Loucy (cell line): ENCODE results near the gene RHBG.

ENCODE experiments used
- CTCF ChIP-seq: fragments of 200-600 bp; sonication (generic); conservative IDR thresholded peaks from 2 replicates; pipeline ENCODE4 v1.5.1; 2014; ENCODE audit warnings: mild to moderate bottlenecking, antibody characterized with exemption, low read length
- EZH2phosphoT487 ChIP-seq: fragments of 200-600 bp; IDR thresholded peaks from 2 replicates; pipeline ENCODE4 v1.6.1; 2018; ENCODE audit warnings: antibody characterized with exemption, mild to moderate bottlenecking, moderate library complexity, borderline replicate concordance

GRCh38 chr1:156386134-156386901 lies 17.3 kb downstream of the RHBG start:
- TF ChIP-seq CTCF (no peak), EZH2phosphoT487 (no peak)
